Measurements from ENCODE around the gene ARL3.
"Not testable (repeated sequence)": the region's sequence is repeated elsewhere in the genome, so short reads cannot be mapped to it uniquely, and the experiment has no call there.

DNA sequence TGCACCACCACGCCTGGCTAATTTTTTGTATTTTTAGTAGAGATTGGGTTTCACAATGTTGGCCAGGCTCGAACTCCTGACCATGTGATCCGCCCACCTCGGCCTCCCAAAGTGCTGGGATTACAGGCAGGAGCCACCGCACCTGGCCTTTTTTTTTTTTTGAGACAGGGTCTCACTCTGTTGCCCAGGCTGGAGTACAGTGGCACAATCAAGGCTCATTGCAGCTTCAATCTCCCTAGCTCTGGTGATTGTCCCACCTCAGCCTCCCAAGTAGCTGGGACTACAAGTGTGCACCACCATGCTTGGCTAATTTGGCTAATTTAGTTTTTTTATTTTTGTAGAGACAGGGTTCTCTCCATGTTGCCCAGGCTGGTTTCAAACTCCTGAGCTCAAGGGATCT lies 28.1 kb upstream of the ARL3 start:
- TF ChIP-seq, protein P1, sequence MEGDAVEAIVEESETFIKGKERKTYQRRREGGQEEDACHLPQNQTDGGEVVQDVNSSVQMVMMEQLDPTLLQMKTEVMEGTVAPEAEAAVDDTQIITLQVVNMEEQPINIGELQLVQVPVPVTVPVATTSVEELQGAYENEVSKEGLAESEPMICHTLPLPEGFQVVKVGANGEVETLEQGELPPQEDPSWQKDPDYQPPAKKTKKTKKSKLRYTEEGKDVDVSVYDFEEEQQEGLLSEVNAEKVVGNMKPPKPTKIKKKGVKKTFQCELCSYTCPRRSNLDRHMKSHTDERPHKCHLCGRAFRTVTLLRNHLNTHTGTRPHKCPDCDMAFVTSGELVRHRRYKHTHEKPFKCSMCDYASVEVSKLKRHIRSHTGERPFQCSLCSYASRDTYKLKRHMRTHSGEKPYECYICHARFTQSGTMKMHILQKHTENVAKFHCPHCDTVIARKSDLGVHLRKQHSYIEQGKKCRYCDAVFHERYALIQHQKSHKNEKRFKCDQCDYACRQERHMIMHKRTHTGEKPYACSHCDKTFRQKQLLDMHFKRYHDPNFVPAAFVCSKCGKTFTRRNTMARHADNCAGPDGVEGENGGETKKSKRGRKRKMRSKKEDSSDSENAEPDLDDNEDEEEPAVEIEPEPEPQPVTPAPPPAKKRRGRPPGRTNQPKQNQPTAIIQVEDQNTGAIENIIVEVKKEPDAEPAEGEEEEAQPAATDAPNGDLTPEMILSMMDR (conservative IDR thresholded peaks at IDR 0.05): not testable (repeated sequence)
- TF ChIP-seq ZFX (IDR thresholded peaks at IDR 0.05): not testable (repeated sequence)

Measured in C4-2B (cell line).